ENCODE results near the gene RAG2. TPM values are rescaled to one million over a fixed set of nuclear protein-coding genes. Genes with fewer than 3 reads are reported as not detected.

The RAG2 gene
- total and polyA plus RNA-seq, 2 of the 4 experiments (the other 2 are of a cell fraction): not detected

GRCh38 chr11:36617543-36618362 is 19.7 kb upstream of the RAG2 start:
- no TSS peak for BruUV-seq (replicated peaks)
- Histone ChIP-seq H3K4me1 (ENCODE audit: control insufficient read depth, insufficient read depth, low read length) (no peaks in the 10 kb centered on the region), H3K9me1 (ENCODE audit: insufficient read depth, low read length) (no peaks in the 10 kb centered on the region), H3K4me3 (ENCODE audit: insufficient read depth, low read depth, low read length) (no peak overlapping the region), H3K27ac (ENCODE audit: insufficient read depth, low read length) (no peak overlapping the region), H2BK20ac (ENCODE audit: low read depth, low read length) (no peak overlapping the region), H2AK9ac (replicated peaks; ENCODE audit: low read depth, low read length, poor library complexity) (no peak overlapping the region), H2BK15ac (ENCODE audit: low read depth, low read length) (no peak overlapping the region), H2AFZ (replicated peaks; ENCODE audit: low read length, poor library complexity) (no peak overlapping the region), H3K23ac (ENCODE audit: low read depth, low read length) (no peak overlapping the region), H3K36me3 (ENCODE audit: control insufficient read depth, insufficient read depth, low read length) (no peaks in the 10 kb centered on the region), H3K27me3 (ENCODE audit: control insufficient read depth, insufficient read depth, low read length) (no peaks in the 10 kb centered on the region), H4K20me1 (ENCODE audit: insufficient read depth, low read length) (no peaks in the 10 kb centered on the region), H4K8ac (ENCODE audit: low read depth in 2 of 2, low read length in 2 of 2) (no peak overlapping the region), H3K14ac (replicated peaks; ENCODE audit: low read depth, low read length) (no peak overlapping the region), H4K91ac (ENCODE audit: insufficient read depth, low read depth, low read length) (no peak overlapping the region), H2BK120ac (ENCODE audit: low read depth, low read length) (no peak overlapping the region), H3K56ac (ENCODE audit: extremely low read depth, insufficient read depth, low read length) (no peak overlapping the region), H2BK5ac (ENCODE audit: low read depth, low read length, poor library complexity, severe bottlenecking) (no peak overlapping the region), H3K4me2 (ENCODE audit: low read depth, low read length) (no peak overlapping the region), H3K9me3 (ENCODE audit: control insufficient read depth, insufficient read depth, low read length) (no peaks in the 10 kb centered on the region), H3K18ac (ENCODE audit: low read depth, low read length) (no peak overlapping the region), H2AK5ac (ENCODE audit: low read depth, low read length) (no peak overlapping the region), H4K5ac (ENCODE audit: low read depth, low read length) (no peak overlapping the region), H3K79me1 (ENCODE audit: low read depth in 1 of 2, low read length in 2 of 2) (no peaks in the 10 kb centered on the region), H3K9ac (ENCODE audit: low read depth, low read length) (no peak overlapping the region), H3K4ac (ENCODE audit: low read depth, low read length) (no peak overlapping the region)
- no peak for DNase-seq
- ChIA-PET POLR2A (ENCODE audit: unreplicated experiment) (no interaction called here), CTCF (interaction anchor here (0.7 kb wide), 1 partner anchor 129 kb away, joined by 3 read pairs; no protein-coding TSS in a partner anchor)
- no peak for ATAC-seq (ENCODE audit: low read depth)
- TF ChIP-seq CEBPB (IDR thresholded peaks at IDR 0.05; ENCODE audit: low read depth, low read length): no peak
- intact Hi-C loops (cut with micrococcal nuclease) (no loop called here), in situ Hi-C loops (cut with MboI; ENCODE audit: low sequenced_read_pairs) (no loop called here), dilution Hi-C loops (cut with HindIII; ENCODE audit: low sequenced_read_pairs, unreplicated experiment) (no loop called here)
- no CpG with 5 or more reads among the region's 6 CpGs for WGBS, 2 experiments (ENCODE audit: extremely low coverage in 2 of 2, insufficient read length in 1 of 2)
